Measurements from ENCODE around the gene WFDC10A. TPM values are rescaled to one million over a fixed set of nuclear protein-coding genes. Genes with fewer than 3 reads are reported as not detected.

The WFDC10A gene
- total and polyA plus RNA-seq, 4 donors: not detected

Other genes with a start within 250 kb of the WFDC10A start
- 10 to 100 TPM; 22.7 to 31.5 TPM for gene DBNDD2, start 221.4 kb upstream of the WFDC10A start, total RNA-seq
- 10 to 100 TPM; 68.7 to 69.3 TPM for gene DBNDD2, start 221.4 kb upstream of the WFDC10A start, polyA plus RNA-seq (ENCODE audit: insufficient read length in 2 of 2)
- 10 to 100 TPM; 22.1 to 87.6 TPM for gene PIGT, start 213.6 kb upstream of the WFDC10A start, total RNA-seq
- gene PIGT, start 213.6 kb upstream of the WFDC10A start, polyA plus RNA-seq (ENCODE audit: insufficient read length in 2 of 2): 10 to 100 TPM; 75.4 to 98.4 TPM
- 1 to 10 TPM; 7.0 to 8.1 TPM for gene WFDC2, start 160.0 kb upstream of the WFDC10A start, total RNA-seq
- gene WFDC2, start 160.0 kb upstream of the WFDC10A start, polyA plus RNA-seq (ENCODE audit: insufficient read length in 2 of 2): 10 to 100 TPM; 64.9 to 70.0 TPM
- gene SPINT3, start 114.1 kb upstream of the WFDC10A start, total RNA-seq: not detected
- not detected for gene SPINT3, start 114.1 kb upstream of the WFDC10A start, polyA plus RNA-seq (ENCODE audit: insufficient read length in 2 of 2)
- gene WFDC6, start 90.3 kb upstream of the WFDC10A start, total RNA-seq: not detected
- not detected for gene WFDC6, start 90.3 kb upstream of the WFDC10A start, polyA plus RNA-seq (ENCODE audit: insufficient read length in 2 of 2)
- under 1 TPM; 0.10 to 0.17 TPM for gene EPPIN, start 82.3 kb upstream of the WFDC10A start, total RNA-seq
- gene EPPIN, start 82.3 kb upstream of the WFDC10A start, polyA plus RNA-seq (ENCODE audit: insufficient read length in 2 of 2): under 1 TPM; 0.36 to 0.41 TPM
- not detected for gene WFDC8, start 50.5 kb upstream of the WFDC10A start, total RNA-seq
- gene WFDC8, start 50.5 kb upstream of the WFDC10A start, polyA plus RNA-seq (ENCODE audit: insufficient read length in 2 of 2): under 1 TPM in 1 of 2 donors, not detected in 1; 0.30 TPM
- gene WFDC9, start 1.5 kb downstream of the WFDC10A start, total RNA-seq: not detected
- not detected for gene WFDC9, start 1.5 kb downstream of the WFDC10A start, polyA plus RNA-seq (ENCODE audit: insufficient read length in 2 of 2)
- gene WFDC11, start 40.5 kb downstream of the WFDC10A start, total RNA-seq: not detected
- gene WFDC11, start 40.5 kb downstream of the WFDC10A start, polyA plus RNA-seq (ENCODE audit: insufficient read length in 2 of 2): not detected
- not detected for gene WFDC13, start 72.3 kb downstream of the WFDC10A start, total RNA-seq
- gene WFDC13, start 72.3 kb downstream of the WFDC10A start, polyA plus RNA-seq (ENCODE audit: insufficient read length in 2 of 2): not detected
- gene WFDC10B, start 75.3 kb downstream of the WFDC10A start, total RNA-seq: not detected
- gene WFDC10B, start 75.3 kb downstream of the WFDC10A start, polyA plus RNA-seq (ENCODE audit: insufficient read length in 2 of 2): not detected
- not detected for gene SPINT4, start 92.6 kb downstream of the WFDC10A start, total RNA-seq
- not detected for gene SPINT4, start 92.6 kb downstream of the WFDC10A start, polyA plus RNA-seq (ENCODE audit: insufficient read length in 2 of 2)
- 1 to 10 TPM in 1 of 2 donors, under 1 TPM in 1; 0.59 to 2.8 TPM for gene WFDC3, start 162.1 kb downstream of the WFDC10A start, total RNA-seq
- gene WFDC3, start 162.1 kb downstream of the WFDC10A start, polyA plus RNA-seq (ENCODE audit: insufficient read length in 2 of 2): 1 to 10 TPM; 2.5 to 3.0 TPM
- gene DNTTIP1, start 162.2 kb downstream of the WFDC10A start, total RNA-seq: 10 to 100 TPM; 15.3 to 20.3 TPM
- 10 to 100 TPM; 38.9 to 40.5 TPM for gene DNTTIP1, start 162.2 kb downstream of the WFDC10A start, polyA plus RNA-seq (ENCODE audit: insufficient read length in 2 of 2)
- 10 to 100 TPM in 1 of 2 donors, 1 to 10 TPM in 1; 7.1 to 31.7 TPM for gene UBE2C, start 182.9 kb downstream of the WFDC10A start, total RNA-seq
- 10 to 100 TPM; 27.0 to 36.0 TPM for gene UBE2C, start 182.9 kb downstream of the WFDC10A start, polyA plus RNA-seq (ENCODE audit: insufficient read length in 2 of 2)
- gene TNNC2, start 197.6 kb downstream of the WFDC10A start, total RNA-seq: 1 to 10 TPM; 1.1 to 2.4 TPM
- gene TNNC2, start 197.6 kb downstream of the WFDC10A start, polyA plus RNA-seq (ENCODE audit: insufficient read length in 2 of 2): 1 to 10 TPM; 3.2 to 8.8 TPM
- gene SNX21, start 204.1 kb downstream of the WFDC10A start, total RNA-seq: 10 to 100 TPM; 23.8 to 40.4 TPM
- gene SNX21, start 204.1 kb downstream of the WFDC10A start, polyA plus RNA-seq (ENCODE audit: insufficient read length in 2 of 2): 10 to 100 TPM; 35.8 to 40.7 TPM
- 10 to 100 TPM; 27.8 to 37.9 TPM for gene ACOT8, start 227.7 kb downstream of the WFDC10A start, total RNA-seq
- gene ACOT8, start 227.7 kb downstream of the WFDC10A start, polyA plus RNA-seq (ENCODE audit: insufficient read length in 2 of 2): 10 to 100 TPM; 38.7 to 46.3 TPM
- gene ZSWIM3, start 227.9 kb downstream of the WFDC10A start, total RNA-seq: 1 to 10 TPM; 8.8 to 9.3 TPM
- 1 to 10 TPM; 6.1 to 7.2 TPM for gene ZSWIM3, start 227.9 kb downstream of the WFDC10A start, polyA plus RNA-seq (ENCODE audit: insufficient read length in 2 of 2)